Measurements from ENCODE around the gene SP8.

The SP8 gene

DNA sequence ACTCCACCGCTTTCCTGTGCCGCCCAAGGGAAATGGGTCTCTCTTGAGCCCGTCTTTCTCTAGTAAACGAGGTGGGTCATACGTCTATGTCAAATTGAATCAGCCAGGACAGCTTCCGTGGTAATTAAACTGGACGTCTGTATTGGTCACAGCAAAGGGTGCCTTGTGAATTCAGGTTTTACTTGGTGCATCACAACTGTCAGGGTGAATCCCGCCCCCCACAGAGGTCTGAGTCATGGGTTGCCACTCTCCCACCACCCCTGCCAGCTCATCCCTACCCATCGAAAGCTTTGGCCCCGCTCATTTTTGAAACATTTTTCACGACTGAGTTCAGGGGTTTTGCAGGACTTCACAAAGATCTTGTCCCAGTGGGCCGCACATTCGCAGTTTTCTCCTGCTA, 8.0 kb upstream of the SP8 start:
- H3K4me3 ChIP-seq (ENCODE audit: low read length): no peak overlapping the region
- TF ChIP-seq, protein P1, sequence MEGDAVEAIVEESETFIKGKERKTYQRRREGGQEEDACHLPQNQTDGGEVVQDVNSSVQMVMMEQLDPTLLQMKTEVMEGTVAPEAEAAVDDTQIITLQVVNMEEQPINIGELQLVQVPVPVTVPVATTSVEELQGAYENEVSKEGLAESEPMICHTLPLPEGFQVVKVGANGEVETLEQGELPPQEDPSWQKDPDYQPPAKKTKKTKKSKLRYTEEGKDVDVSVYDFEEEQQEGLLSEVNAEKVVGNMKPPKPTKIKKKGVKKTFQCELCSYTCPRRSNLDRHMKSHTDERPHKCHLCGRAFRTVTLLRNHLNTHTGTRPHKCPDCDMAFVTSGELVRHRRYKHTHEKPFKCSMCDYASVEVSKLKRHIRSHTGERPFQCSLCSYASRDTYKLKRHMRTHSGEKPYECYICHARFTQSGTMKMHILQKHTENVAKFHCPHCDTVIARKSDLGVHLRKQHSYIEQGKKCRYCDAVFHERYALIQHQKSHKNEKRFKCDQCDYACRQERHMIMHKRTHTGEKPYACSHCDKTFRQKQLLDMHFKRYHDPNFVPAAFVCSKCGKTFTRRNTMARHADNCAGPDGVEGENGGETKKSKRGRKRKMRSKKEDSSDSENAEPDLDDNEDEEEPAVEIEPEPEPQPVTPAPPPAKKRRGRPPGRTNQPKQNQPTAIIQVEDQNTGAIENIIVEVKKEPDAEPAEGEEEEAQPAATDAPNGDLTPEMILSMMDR (IDR thresholded peaks at IDR 0.05; ENCODE audit: insufficient read depth, low read depth, low read length, missing control alignments): no peak
- no peak for DNase-seq (ENCODE audit: low read depth)

DNA sequence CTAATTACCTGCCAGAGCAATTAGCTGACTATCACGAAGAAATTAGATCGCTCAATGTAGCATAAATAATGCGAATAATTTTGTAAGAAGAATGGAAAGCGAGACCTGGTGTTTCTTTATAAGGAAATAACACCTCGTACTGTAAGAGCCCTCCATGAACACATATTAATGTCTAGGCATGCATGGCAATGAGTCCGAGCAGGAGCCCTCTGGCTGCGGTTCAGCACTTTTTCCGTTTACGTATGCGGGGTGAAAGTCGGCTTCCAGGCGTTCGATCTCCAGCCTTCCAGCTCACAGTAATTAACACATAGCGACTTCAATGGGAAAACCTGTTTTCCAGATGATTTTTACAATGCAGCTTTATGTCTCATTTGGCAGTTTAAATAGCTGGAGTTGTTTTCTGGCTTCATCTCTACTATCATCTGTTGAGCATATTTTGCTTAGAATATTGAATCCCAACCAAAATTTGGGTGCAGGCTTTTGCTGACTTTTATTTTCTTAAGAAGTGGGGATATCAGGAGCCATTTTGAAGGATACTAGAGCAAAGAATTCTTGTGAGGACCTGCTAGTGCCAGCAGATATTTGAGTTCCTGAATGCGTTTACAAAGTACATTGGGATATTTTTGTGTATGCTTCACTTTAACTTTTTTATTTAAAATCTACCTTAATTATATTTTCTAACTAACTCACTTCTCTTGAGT, 7.2 kb upstream of the SP8 start:
- H3K4me3 ChIP-seq (ENCODE audit: low read length): no peak overlapping the region
- TF ChIP-seq, protein P1 (IDR thresholded peaks at IDR 0.05; ENCODE audit: insufficient read depth, low read depth, low read length, missing control alignments): no peak
- DNase-seq (ENCODE audit: low read depth): no peak

DNA sequence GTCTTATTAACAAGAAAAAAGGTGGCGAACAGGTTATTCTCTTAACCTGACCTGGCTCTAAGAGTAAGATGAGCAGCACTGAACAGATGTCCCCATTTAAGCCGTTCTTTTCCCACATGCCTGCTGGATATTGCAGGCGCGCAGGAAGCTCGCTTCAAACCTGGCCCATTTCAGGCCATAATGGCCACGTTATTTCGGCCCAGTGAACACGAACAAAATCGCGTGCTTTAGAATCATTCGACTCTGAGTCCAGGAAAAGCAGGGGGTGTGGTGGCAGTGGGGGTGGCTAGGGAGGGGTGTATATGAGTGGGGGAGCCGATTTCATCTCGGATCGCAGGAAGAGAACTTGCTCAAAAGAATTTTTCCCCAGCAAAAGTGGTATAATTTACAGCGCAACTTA, 6.6 kb upstream of the SP8 start:
- DNase-seq (ENCODE audit: low read depth): no peak
- TF ChIP-seq, protein P1 (IDR thresholded peaks at IDR 0.05; ENCODE audit: insufficient read depth, low read depth, low read length, missing control alignments): no peak

DNA sequence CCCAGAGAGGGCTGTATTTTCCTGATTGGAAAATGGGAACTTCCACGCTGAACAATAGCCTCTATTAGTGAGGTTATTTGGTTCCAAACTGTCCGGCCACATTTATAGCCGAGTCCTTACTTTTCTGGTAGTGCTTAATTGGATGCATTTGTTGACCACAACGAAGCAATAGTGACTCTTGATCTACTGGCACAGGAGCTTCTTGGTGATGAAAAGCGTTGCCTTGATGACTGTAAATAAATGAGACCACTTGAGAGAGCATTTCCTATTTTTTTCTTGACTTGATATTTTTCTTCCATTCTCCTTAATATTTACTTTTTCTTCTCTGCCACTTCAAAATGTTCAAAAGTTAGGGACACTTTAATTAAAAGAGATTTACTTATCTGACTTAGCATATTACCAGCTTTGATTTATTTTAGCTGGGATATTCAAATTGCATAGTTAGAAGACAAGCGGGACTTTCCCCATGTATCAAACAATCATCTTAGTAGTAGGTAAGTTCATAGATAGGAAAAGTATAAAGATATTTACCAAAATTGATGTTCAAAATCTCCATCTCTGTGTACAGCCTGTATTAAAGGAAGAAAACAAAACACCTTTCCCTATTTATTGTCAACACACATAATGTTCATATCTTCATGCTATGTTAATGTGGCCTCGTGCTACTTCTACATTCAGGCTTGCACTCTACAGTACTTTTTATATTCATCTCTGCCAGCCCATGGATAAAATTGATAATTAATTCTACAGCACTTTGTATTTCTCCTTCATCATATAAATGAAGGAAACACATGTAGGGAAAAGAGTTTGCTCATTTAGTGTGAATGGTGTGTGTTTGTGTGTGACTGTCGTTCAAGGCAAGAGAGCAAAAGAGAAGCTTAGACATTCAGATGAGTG, 5.1 kb upstream of the SP8 start:
- DNase-seq (ENCODE audit: low read depth): no peak
- TF ChIP-seq, protein P1 (IDR thresholded peaks at IDR 0.05; ENCODE audit: insufficient read depth, low read depth, low read length, missing control alignments): no peak
- H3K4me3 ChIP-seq (ENCODE audit: low read length): no peak overlapping the region

More for the DNA sequence above, 6.6 kb upstream of the SP8 start:
- no peak overlapping the region for H3K4me3 ChIP-seq (ENCODE audit: low read length)

DNA sequence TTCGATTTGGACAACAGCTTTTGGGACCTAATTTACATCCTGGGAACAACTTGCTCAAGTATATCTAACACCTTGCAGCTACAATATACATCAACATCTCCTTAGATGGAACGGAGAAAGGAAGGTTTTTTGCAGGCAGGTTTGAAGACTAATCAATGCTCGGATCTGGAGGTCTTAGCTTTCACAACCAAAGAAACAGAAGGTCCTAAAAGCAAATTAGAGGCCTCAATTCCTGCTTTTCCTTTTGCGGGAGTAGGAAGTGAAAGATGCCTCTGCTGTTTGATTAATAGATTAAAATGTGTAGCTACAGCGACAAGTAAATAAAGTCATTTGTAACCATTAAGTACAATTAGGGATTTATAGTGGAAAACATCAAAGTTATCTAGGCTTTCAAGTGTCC, 3.7 kb upstream of the SP8 start:
- no peak overlapping the region for H3K4me3 ChIP-seq (ENCODE audit: low read length)
- TF ChIP-seq, protein P1 (IDR thresholded peaks at IDR 0.05; ENCODE audit: insufficient read depth, low read depth, low read length, missing control alignments): no peak
- no peak for DNase-seq (ENCODE audit: low read depth)

DNA sequence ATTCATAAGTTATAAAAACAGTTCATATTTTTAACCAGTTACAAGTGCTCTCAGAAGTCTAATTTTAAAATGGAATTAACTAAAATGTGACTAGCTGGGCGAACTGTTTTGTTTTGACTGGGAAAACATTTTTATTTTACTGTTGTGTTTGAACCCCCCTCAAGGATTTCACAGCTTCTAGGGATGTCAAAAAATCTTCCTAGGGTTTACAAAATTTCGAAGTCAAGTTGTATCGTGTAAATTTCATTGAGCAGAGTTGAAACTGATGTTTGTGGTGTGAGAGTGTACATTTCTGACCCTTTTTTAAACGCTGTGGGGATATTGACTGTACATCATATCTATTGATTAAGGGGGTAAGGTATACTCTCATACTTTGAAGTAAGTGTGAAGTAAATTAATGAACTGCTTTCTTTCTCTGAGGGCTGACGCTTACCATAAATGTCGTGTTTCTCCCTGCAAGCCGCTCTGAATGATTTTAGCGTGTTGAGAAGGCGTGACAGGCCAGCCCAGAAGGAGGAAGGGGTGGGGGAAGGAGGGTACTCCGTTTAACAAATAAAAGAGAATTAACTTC, 1.8 kb upstream of the SP8 start:
- TF ChIP-seq, protein P1 (IDR thresholded peaks at IDR 0.05; ENCODE audit: insufficient read depth, low read depth, low read length, missing control alignments): no peak
- no peak for DNase-seq (ENCODE audit: low read depth)
- H3K4me3 ChIP-seq (ENCODE audit: low read length): no peak overlapping the region

Data from epithelial cell of esophagus (primary cell).